Gastrocnemius medialis (tissue), 4 donors: Measurements from ENCODE around the gene TANC1.

Experiments used
- POLR2A ChIP-seq, 2 donors: fragments of 450-650 bp; IDR thresholded peaks; one replicate each; pipeline ENCODE4 v1.6.1; 2017; ENCODE audit warnings: antibody characterized with exemption in 2 of 2, mild to moderate bottlenecking in 2 of 2, moderate library complexity in 2 of 2
- TF ChIP-seq, protein P1 (sequence below), 5 experiments: fragments of 450-650 bp in 3 of 5; fragments of 200-600 bp in 2 of 5; sonication (generic) in 2 of 5; IDR thresholded peaks in 4 of 5; conservative IDR thresholded peaks in 1 of 5; 1 replicate in 4 of 5; 2 replicates in 1 of 5; pipeline ENCODE4 v1.5.1; 2016 to 2019; ENCODE audit warnings: antibody characterized with exemption in 5 of 5, mild to moderate bottlenecking in 3 of 5, moderate library complexity in 3 of 5

DNA sequence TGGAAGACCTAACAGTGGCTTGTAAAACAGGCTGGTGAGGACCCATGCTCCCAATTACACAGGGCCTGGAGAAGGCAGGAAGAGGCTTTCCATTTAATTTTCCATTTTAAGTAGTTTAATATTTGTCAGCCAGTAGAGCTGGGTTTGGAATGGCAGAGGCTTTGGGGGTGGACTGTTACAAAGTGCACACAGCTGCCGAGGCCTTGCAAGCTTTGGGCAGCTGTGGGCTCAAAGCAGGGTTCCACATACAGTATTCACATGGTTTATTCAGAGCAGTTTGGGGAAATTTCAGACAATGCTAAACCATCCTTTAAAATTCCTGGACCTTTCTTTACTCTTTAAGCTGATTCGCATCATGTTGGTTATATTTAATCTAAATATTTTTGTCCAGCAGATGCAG is 185.5 kb downstream of the TANC1 start:
- TF ChIP-seq, protein P1, sequence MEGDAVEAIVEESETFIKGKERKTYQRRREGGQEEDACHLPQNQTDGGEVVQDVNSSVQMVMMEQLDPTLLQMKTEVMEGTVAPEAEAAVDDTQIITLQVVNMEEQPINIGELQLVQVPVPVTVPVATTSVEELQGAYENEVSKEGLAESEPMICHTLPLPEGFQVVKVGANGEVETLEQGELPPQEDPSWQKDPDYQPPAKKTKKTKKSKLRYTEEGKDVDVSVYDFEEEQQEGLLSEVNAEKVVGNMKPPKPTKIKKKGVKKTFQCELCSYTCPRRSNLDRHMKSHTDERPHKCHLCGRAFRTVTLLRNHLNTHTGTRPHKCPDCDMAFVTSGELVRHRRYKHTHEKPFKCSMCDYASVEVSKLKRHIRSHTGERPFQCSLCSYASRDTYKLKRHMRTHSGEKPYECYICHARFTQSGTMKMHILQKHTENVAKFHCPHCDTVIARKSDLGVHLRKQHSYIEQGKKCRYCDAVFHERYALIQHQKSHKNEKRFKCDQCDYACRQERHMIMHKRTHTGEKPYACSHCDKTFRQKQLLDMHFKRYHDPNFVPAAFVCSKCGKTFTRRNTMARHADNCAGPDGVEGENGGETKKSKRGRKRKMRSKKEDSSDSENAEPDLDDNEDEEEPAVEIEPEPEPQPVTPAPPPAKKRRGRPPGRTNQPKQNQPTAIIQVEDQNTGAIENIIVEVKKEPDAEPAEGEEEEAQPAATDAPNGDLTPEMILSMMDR (IDR thresholded peaks at IDR 0.05 in 4 of 5, conservative IDR thresholded peaks at IDR 0.05 in 1 of 5) = no peak
- TF ChIP-seq POLR2A (IDR thresholded peaks at IDR 0.05) = no peak
